CD4-positive, alpha-beta T cell treated with Interleukin-21 for 1 hour (primary cell): ENCODE data around the gene YBX2.

Experiments used
- DNase-seq: peaks from one replicate; pipeline ENCODE4 v3.0.0-alpha.2; 2020

YBX2 gene

GRCh38 chr17:7322520-7323194 lies 28.2 kb upstream of the YBX2 start:
- DNase-seq = no peak

- no peak for DNase-seq
These were observed 27.0 kb upstream of the YBX2 start for GRCh38 chr17:7321466-7321865.

GRCh38 chr17:7318121-7318860 lies 23.9 kb upstream of the YBX2 start:
- DNase-seq = no peak

GRCh38 chr17:7317161-7317803 lies 22.8 kb upstream of the YBX2 start:
- DNase-seq = no peak

- no peak for DNase-seq
These were observed 21.3 kb upstream of the YBX2 start for GRCh38 chr17:7315570-7316235.

GRCh38 chr17:7314719-7315569 lies 20.5 kb upstream of the YBX2 start, which contains the start of gene GPS2:
Gene GPS2, minus strand, starts transcription at chr17:7315360. Its CDS starts 308 bp downstream, at chr17:7315052.
- peak; percentile 94 for DNase-seq

- no peak for DNase-seq
These were observed 19.7 kb upstream of the YBX2 start for GRCh38 chr17:7313890-7314718.

- no peak for DNase-seq
These were observed 18.9 kb upstream of the YBX2 start for GRCh38 chr17:7313088-7313889.

- DNase-seq = no peak
These were observed 18.1 kb upstream of the YBX2 start for GRCh38 chr17:7312432-7313087.

- DNase-seq = no peak
These were observed 16.8 kb upstream of the YBX2 start for GRCh38 chr17:7311110-7311705.

- no peak for DNase-seq
These were observed 15.2 kb upstream of the YBX2 start for GRCh38 chr17:7309628-7310027.

GRCh38 chr17:7308625-7309433 lies 14.4 kb upstream of the YBX2 start:
- peak; percentile 96 for DNase-seq

- DNase-seq = peak; percentile 66
These were observed 13.5 kb upstream of the YBX2 start for GRCh38 chr17:7307686-7308624.

GRCh38 chr17:7306911-7307685 lies 12.7 kb upstream of the YBX2 start, which contains the start of gene EIF5A:
Gene EIF5A, plus strand, starts transcription at chr17:7307628. Its CDS starts 2,008 bp downstream, at chr17:7309636.
- peak; percentile 100 for DNase-seq

- no peak for DNase-seq
These were observed 9.7 kb upstream of the YBX2 start for GRCh38 chr17:7304179-7304578.

- peak; percentile 71 for DNase-seq
These were observed 1.9 kb upstream of the YBX2 start for GRCh38 chr17:7296189-7296861.
